Frontal cortex (tissue), 4 donors: ENCODE data around the gene NBL1. TPM values are rescaled to one million over a fixed set of nuclear protein-coding genes. Genes with fewer than 3 reads are reported as not detected.

Source experiments
- DNase-seq, 2 donors: peaks; one replicate each; pipeline ENCODE4 v3.0.0; 2012; ENCODE audit warnings: low spot score in 2 of 2
- FAIRE-seq: peaks from 2 replicates; lab custom pipeline; 2012; peaks lifted over from hg19 to GRCh38; lab: Jason Lieb, UNC
- total RNA-seq: library from RNA; depleted of rRNA; stranded (reverse); fragments of >200 nt; gene quantifications from one replicate; pipeline ENCODE4 v1.2.3, GENCODE V29; 2014
- donor health status: control.
- donor health status: control.
- donor health status: control.

Gene NBL1, protein sequence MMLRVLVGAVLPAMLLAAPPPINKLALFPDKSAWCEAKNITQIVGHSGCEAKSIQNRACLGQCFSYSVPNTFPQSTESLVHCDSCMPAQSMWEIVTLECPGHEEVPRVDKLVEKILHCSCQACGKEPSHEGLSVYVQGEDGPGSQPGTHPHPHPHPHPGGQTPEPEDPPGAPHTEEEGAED
- total RNA-seq = 33.0 TPM

DNA sequence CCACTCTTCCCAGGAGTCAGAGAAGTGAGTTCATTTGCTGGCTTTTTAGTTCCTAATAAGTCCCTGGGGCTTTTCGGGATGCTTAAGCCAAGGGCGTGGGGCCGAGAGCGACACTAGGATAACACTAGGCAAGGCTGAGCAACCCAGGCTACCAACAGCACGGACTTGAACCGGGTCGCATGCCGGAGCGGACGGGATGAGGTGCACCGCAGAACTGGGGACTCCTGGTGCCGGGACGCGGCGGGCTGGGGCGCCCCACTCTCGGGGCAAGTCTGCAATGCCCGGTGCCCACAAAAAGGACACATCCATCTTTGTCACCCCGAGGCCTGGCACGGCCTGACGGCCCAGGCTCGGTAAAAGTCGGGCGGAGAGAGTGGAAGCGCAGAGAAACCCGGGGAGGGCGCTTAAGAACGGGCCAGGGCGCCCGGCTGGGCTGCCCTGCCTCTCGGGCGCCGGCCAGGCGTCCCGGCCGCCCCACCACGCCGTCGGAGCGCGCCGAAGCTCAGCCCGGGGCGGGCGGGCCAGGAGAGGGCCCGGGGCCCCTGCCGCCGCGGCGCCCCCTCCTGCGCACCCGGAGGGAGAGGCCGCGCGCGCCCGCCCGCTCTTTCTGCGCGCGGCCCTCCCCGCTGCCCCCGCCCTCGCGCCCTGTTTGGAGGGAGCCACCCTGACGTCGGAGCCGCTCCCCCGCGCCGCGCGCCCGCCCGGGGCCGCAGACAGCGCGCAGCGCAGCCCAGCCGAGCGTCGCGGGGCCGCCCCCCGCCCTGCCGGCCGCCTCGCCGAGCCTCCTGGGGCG is at the start of gene NBL1:
Gene NBL1 (plus strand): TSS at position 710 of the 793 bp plus-strand sequence. CDS start 10,720 bp downstream, outside the sequence.
- FAIRE-seq = no peak
- DNase-seq = peak; percentile 80 to 82

DNA sequence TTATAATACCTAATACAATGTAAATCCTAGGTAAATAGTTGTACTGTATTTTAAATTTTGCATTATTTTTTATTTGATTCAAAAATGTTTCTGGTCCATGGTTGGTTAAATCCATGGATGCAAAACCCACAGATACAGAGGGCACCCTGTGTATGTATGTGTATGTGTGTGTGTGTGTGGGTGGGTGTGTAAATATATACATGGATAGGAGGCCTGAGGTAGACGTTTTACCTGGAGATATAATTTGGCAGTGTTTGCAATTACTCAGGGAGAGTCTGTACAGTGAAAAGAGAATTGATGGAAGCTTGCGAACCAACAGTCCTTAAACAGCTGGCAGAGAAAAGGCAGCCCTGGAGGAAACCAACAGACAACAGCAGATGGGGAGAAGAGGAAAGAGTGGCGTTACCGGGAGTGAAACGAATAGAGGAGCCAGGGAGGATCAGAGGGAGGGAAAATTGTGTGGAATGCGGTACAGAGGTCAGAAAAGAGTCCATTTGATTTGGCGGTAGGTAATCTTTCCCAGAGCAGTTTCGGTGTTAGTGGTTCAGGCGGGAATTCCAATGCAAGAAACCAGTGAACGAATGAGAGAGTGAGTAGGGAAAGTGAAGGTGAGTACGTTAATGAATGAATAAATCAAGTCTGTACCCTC is 47.9 kb upstream of the NBL1 start:
- FAIRE-seq = no peak
- DNase-seq = peak in 1 of 2 donors; percentile 18

DNA sequence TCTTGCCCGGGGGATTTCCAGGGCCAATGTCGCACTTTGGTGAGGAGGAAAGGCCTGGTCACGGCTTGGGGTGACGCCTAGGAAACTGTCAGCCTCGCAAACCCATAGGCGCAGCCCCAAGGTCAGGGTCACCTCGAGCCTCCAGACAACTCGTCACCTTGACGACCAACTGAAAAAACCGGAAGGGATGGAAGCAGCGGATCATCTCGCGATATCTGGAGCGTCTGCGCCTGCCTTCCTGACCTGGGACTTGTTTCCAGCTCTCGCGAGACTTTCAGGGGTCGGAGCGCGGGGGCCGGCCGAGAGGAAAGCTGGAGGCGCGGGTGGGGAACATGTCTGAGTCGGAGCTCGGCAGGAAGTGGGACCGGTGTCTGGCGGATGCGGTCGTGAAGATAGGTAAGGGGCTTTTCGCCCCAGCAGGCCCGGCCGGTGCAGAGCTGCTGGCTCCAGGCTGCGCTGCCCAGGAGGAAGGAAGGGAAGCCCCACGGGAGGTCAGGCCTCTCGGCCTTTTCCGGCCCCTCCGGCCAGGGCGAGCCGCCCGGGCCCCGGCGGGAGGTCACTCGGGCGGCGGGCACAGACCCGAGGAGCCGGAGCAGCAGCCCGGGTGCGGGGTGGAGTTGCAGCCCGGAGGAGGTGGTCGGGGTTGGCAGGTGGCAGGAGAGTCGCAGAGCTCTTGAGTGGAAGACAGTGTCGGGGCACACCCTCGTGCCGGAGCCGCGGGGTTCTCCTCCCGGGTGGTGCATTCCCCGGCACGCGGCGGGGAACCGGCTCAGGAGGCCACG is 47.2 kb upstream of the NBL1 start:
- FAIRE-seq (no peak), DNase-seq (peak; percentile 89 to 93)

DNA sequence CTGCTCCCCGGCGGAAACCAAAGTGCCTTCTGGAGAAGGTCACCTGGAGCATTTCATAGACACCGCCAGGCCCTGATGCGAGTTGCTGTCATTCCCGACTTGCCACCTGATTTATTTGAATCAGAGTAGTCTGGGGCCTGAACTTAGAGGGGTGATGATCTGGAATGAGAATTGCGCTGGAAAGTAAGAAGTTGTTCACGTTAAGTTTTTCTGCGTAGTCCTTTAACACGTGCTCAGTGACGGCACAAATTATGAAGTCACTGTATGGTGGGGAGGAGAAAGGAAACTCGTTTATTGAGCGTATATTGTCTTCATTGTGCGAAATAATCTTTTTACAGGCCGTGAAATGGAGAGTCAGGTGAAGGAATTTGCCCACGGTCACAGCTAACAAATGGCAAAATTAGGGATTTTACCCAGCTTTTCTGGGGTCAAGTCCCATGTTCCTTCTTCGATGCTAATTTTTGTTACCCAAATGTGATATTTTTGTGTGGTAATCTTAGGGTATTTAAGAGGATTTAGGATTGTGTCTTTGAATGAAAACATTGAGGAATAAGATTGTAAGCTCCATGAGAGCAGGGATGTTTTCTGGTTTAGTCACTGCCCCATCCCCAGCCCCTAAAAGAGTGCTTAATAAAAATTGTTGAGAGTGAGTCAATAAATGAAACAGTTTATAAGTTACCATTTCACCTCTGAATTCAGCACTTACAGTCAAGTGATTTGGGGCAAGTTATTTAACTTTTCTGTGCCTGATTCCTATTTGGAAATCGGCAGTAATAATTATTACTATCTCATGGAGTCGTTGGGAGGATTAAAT is 46.4 kb upstream of the NBL1 start:
- no peak for FAIRE-seq
- peak; percentile 21 to 34 for DNase-seq

DNA sequence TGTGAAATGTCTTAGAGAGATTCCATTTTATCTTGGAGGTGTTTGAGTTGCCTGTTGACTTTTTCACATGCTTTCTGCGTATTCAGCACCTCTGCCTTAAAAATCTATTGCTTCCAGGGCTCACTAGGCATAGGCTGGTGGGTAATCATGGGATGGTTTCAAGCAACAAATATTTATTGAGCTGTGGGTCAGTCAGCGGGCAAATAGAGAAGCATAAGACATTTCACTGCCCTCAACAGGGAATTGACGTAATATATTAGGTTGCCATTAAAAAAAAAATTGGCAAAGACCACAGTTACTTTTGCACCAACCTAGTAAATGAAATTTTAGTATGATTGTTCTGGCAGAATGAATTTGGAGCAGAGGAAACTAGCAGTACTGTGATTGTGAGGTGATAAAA is 44.3 kb upstream of the NBL1 start:
- no peak for FAIRE-seq
- DNase-seq = no peak

DNA sequence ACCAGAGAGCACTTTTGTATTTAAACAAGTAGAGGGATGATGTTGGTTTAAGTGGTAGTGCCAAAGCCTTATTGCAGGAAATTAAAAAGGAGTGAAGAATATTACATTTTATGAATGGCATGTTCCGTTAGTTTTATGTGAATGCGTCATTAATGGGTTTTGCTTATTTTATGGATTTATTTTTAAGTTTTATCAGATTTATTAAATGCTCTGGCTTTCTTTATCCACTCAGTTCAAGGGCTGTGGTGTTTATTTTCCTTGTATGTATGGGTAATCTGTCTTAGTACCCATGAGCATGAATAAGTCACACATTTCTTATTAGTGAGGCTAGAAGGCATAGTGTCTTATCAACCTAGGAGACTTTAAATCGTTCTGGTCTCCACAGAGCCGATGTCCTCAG is 41.6 kb upstream of the NBL1 start:
- FAIRE-seq (no peak), DNase-seq (no peak)

DNA sequence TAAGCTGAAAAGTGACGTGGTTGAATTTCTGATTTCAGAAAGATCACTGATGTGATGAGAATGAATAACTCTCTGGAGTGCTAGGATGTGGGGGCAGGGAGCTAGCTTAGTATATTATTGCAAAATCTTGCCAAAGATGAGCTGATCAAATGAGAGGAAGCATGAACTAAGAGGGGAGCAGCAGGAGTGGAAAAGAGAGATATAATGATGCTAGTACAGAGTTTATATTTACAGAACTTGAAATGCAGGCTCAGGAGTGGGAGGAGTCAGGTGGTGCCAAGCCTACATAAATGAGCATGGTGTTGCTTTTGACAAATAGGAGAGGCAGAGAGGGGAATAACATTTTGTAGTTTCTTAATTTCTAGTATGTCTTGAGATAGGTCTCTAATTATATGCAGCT is 38.1 kb upstream of the NBL1 start:
- FAIRE-seq = no peak
- DNase-seq = no peak

DNA sequence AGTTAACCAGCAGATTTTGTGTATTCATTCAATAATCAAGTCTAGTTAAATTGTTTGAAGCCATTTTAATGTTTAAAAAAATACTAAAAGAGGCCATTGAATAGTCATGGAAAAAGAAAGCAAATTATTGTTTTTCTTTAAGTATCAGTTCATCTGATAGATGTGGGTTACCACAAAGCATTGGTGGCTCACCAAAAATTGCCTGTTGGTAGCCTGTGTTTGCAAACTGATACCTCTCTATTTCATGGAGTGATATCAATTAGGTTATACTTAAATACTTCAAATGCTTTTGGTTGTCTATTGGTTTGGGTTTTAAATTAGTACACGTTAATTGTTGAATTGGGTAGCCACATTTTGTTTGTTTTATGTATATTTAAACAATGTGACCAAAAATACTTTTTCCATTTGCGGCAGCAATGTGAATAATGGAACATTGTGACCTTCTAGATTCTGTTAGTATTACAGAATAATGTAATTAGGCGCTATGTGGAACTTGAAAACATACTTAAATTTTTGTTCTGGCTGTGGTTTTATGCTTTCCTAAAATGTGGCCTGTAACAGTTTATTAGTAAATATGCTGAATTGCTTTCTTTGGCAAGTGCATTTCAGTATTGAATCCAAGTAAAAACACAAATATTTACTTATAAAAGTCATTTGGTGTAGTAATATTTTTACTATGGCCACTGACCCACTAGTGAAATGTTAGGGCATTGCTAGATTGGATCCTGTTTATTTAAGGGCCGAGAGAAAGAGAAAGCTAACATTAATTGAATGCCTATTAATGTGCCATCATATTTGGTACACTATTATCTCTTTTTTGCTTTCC is 37.1 kb upstream of the NBL1 start:
- DNase-seq (no peak), FAIRE-seq (no peak)

DNA sequence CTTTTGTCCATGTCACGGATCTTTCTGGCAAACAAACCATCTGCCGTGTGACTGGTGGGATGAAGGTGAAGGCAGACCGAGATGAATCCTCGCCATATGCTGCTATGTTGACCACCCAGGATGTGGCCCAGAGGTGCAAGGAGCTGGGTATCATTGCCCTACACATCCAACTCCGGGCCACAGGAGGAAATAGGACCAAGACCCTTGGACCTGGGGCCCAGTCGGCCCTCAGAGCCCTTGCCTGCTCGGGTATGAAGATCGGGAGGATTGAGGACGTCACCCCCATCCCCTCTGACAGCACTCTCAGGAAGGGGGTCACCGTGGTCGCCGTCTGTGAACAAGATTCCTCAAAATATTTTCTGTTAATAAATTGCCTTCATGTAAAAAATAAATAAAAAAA is 35.9 kb upstream of the NBL1 start:
- FAIRE-seq = no peak
- no peak for DNase-seq

DNA sequence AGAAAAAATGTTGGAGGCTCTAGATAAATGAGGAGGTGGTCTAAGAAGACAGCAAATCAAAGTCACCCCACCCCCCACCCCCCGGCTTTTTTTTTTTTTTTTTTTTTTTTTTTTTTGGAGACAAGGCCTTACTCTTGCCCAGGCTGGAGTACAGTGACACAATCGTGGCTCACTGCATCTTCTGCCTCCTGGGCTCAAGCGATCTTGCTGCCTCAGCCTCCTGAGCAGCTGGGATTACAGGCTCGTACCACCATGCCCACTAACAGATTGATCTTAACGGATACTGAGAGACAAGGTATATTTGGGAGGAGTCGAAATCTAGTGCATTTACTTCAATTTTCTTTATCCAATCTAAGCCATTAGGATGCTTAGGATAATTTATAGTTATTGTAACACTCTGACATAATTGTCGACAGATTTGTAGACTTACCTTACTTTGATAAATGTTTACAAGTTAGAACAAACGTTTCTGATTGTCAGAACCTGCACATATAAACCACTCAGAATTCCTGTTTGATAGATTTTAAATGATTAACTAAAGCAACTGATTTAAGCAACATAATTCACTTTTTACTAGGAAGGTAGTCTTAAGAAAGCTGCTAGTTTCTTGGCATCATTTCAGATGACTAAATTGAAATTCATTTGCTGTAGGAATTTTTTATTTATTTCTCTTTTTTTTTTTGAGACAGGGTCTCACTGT is 33.7 kb upstream of the NBL1 start:
- DNase-seq = no peak
- no peak for FAIRE-seq

DNA sequence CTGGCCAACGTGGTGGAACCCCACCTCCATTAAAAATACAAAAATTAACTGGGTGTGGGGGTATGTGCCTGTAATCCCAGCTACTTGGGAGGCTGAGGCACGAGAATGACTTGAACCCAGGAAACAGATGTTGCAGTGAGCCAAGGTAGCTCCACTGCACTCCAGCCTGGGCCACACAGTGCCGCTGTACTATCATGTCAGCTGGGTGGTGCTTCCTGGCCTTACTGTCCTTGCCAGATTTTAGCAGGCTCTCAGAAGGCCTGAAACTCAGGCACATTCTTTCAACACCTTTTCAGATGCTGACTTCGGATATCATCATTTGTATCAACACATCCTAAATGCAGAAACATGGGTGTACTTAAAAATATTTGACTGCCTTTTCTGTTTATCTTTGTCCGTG is 31.6 kb upstream of the NBL1 start:
- DNase-seq (no peak), FAIRE-seq (no peak)

DNA sequence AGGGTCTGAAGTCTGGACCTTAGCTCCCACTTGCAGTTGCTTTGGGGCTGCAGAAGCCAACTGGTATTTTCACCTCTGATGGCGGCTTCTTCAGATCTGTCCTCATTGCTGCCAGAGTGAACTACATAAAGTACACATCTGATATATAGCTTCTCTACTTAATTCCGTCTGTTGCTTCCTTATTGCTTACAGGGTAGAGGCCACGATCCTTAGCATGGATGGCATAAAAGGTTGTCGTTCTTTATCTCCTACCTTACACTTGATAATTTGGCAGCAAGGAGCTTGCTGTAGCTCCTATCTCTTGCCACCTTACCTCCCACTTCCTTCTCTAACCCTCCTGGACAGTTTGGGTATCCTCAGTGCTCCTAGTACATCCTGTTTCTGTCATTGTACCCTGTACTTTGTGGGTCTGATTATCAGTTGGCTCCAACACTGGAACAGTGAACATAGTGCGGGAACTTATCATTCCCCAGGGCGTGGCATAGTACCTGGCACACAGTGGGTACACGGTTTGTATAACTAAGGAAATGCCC is 30.9 kb upstream of the NBL1 start:
- FAIRE-seq = no peak
- no peak for DNase-seq

DNA sequence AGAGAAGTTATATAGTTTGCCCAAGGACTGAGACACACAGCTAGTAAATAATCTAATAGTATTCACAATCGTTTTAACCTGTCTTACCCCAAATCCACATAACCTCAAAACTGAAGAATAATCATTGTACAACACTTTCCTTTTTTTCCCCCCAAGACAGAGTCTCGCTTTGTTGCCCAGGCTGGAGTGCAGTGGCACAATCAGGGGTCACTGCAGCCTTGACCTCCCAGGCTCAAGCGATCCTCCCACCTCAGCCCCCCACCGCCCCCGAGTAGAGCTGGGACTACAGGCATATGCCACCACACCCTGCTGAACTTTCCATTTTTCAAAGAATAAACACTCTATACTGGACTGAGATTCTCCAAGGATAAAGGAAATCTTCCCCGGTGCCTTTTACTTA is 28.7 kb upstream of the NBL1 start:
- FAIRE-seq = no peak
- no peak for DNase-seq

DNA sequence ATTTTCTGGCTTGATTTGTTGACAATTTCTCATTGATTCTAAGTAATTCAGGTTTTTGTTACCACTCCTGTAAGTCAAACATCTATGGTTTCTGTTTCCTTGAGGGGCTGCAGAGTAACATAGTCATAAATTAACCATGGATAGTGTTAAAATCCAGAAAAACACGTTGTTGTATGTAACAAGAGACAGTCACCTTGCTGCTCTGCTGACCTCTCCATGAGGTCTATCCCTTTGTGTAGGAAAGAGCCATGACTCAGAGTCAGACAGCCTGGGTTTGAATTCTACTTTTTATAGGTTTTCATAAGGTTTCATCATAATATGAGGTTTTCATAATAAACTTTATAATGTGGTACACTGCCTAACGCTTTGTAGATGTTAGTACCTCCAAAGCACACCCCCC is 27.6 kb upstream of the NBL1 start:
- DNase-seq (no peak), FAIRE-seq (no peak)

DNA sequence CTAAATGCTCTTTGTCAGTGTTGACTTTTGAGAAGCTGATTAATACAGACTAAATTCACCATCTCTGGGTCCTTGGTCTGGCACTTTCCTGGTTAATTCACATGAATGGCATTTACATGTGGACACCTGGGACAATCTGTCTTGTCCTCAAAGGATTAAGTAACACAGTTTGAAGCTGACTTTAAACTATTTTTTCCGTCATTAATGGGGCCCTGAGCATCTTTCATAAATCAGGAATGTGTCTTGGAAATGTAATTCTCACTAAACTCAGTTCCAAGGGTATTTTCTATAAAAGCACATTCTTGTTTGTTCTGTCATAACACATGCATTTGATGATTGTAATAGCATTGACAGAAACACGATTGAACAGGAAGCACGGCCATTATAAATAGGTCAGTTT is 26.7 kb upstream of the NBL1 start:
- FAIRE-seq = no peak
- no peak for DNase-seq

DNA sequence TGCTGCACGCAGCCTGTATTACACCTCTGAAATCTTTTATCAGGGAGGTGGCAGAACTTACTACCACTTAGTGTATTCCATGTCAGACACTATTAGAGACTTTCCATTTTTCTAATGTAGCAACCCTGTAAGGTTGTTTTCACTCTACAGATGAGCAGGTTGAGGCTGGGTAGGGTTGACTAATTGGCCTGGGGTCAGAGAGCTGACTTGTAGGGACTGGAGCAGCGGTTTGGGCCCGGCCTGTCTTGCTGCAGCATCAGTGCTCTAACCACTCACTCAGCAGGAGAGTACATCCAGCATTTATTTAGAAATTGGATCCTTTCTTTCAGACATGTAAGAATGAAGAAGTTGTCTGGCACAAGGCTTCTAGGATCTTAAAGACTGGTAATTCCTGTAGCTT is 25.7 kb upstream of the NBL1 start:
- DNase-seq (no peak), FAIRE-seq (no peak)

DNA sequence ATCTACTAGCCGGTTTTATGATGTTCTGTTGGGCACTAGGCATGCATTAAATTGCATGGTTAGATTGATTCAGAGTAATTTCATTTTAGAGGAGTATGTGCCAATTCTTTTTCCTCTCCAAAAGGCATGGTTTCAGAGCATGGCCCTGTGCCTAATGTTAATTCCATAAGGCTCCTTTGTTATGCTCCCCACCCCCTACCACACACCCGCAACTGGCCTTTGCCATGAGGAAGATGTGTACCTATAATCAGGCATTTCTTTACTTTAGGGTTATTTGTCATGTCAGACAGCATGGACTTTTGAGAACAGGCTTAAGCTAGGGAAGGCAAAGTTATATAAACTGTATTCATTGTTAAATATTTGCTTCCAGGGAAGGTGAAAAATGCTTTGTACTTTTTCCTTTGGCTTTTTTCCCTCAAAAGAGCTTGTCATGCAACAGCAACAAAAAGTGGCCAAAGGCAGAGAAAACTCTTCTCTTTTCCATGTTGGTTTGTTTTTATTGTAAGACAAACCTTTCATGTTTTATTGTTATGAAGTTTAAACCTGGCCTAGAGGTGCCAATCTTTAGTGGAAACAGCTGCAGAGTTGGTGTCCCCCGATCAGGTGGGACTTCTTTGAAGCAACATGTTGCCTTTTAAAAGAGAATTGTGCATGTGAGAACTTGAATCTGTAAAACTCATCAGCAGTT is 24.3 kb upstream of the NBL1 start:
- DNase-seq = no peak
- no peak for FAIRE-seq
